ENCODE data around the gene IAPP. TPM values are rescaled to one million over a fixed set of nuclear protein-coding genes. Genes with fewer than 3 reads are reported as not detected.

Gene IAPP
- polyA plus RNA-seq, 4 donors = 1.4 to 3.4 TPM; not detected in 2

Other genes with a start within 250 kb of the IAPP start
- not detected for gene SLCO1B1, start 241.7 kb upstream of the IAPP start, polyA plus RNA-seq
- gene SLCO1A2, start 38.0 kb upstream of the IAPP start, polyA plus RNA-seq = under 1 TPM in 2 of 4 donors, not detected in 2; 0.01 to 0.10 TPM
- gene PYROXD1, start 64.8 kb downstream of the IAPP start, polyA plus RNA-seq = 10 to 100 TPM; 18.0 to 29.3 (median 26.2) TPM
- 10 to 100 TPM in 2 of 4 donors, 1 to 10 TPM in 2; 5.7 to 18.7 (median 11.4) TPM for gene RECQL, start 128.7 kb downstream of the IAPP start, polyA plus RNA-seq
- gene GOLT1B, start 128.9 kb downstream of the IAPP start, polyA plus RNA-seq = 10 to 100 TPM in 3 of 4 donors, 1 to 10 TPM in 1; 9.4 to 26.2 (median 12.9) TPM
- under 1 TPM in 2 of 4 donors, not detected in 2; 0.28 to 0.58 TPM for gene SPX, start 153.4 kb downstream of the IAPP start, polyA plus RNA-seq
- under 1 TPM in 2 of 4 donors, not detected in 2; 0.01 to 0.03 TPM for gene GYS2, start 231.9 kb downstream of the IAPP start, polyA plus RNA-seq

Data from small intestine (tissue), 4 donors.